Activated CD4-positive, alpha-beta T cell treated with anti-CD3 and anti-CD28 coated beads for 4 hours (primary cell): Measurements from ENCODE around the gene CYS1.
"Not testable (repeated sequence)": the region's sequence is repeated elsewhere in the genome, so short reads cannot be mapped to it uniquely, and the experiment has no call there.

Experiments used
- DNase-seq, 2 donors: peaks; one replicate each; pipeline ENCODE4 v3.0.0-alpha.2; 2020

CYS1 gene

DNA sequence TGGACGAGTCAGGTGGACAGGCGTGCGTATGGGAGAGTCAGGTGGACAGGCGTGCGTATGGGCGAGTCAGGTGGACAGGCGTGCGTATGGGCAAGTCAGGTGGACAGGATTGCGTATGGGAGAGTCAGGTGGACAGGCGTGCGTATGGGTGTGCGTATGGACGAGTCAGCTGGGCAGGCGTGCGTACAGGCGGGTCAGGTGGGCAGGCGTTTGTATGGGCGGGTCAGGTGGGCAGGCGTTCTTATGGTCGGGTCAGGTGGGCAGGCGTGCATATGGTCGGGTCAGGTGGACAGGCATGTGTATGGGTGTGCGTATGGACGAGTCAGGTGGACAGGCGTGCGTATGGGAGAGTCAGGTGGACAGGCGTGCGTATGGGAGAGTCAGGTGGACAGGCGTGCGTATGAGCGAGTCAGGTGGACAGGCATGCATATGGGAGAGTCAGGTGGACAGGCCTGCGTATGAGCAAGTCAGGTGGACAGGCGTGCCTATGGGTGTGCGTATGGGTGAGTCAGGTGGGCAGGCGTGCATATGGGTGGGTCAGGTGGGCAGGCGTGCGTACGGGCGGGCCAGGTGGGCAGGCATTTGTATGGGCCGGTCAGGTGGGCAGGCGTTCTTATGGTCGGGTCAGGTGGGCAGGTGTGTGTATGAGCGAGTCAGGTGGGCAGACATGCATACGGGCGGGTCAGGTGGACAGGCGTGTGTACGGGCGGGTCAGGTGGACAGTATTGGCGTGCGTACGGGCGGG lies 69.2 kb downstream of the CYS1 start:
- not testable (repeated sequence) for DNase-seq

DNA sequence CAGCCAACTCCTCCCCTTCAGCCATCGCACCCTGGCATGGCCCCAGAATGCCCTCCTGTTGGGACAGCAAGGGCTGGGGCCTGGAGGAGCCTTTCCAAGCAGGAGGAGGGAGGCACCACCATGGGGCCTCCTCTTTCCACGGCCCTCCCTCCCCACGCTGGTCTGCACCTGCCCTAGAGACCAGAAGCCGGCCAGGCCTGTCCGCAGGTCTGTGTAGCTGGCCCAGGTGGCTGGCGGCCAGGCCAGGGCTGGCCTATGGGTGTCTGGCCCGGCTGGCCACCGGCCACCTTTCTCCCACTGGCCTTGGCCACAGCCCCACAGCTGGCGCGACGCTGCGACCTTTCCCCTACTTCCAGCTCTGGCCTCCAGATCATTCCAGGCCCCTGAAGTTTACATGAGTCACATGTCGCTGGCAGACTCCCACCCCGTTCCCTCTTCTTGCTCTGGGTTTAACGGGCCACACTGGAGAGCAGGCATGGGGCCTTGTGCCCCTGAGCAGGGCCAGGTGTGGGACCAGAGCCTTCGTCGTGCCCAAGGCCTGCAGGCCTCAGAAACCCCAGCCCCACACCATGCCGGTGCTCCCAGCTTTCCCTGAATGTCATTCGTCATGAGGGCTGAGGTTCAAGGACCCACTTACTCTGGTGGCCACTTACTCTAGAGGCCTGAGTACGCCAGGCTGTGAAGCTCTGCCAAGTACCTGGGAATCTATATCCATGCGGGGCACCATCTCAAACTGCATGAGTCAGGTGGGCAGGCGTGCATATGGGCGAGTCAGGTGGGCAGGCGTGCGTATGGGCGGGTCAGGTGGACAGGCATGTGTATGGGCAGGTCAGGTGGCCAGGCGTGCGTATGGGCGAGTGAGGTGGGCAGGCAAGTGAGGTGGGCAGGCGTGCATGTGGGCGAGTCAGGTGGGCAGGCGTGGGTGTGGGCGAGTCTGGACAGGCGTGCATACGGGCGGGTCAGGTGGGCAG lies 70.1 kb downstream of the CYS1 start:
- DNase-seq = no peak

DNA sequence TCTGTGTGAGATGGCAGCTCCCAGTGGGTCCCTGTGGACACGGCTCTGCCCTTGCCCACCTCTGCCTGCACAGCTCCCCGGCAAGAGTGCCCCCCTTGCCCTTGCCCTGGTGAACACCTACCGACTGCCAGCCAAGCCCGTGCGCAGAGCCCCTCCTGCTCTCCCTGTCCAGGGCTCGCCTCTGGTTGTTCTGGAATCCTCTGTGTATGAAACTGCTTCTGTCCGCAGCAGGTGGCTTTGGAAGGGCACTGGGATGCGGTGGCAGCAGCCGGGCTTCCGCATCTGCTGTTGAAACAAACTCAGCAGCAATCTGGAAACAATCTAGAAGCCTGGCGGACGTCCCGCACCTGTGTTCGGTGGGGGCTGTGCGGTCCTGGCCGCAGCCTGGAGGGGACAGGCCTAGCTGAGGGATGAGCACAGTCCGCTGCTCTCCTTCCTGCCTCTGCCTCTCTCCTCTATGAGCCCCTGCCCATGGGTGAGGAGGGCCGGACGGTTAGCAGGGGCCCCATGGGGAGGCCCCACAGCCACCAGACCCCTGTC lies 70.9 kb downstream of the CYS1 start:
- no peak for DNase-seq

DNA sequence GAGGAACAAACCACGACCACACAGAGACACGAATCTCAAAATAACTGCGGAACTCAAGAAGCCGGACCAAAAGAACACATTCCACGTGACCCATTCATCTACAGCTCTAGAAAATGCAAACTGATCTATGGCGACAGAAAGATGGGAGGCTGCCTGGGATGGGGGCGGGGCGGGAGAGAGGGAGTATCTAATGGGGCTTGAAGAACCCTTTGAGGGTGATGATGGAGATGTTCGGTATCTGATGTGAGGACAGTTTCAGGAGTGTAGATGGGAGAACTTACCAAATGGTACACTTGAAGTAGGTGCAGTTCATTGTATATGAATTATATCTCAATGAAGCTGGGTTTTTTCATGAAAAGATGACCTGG lies 71.4 kb downstream of the CYS1 start:
- no peak for DNase-seq

DNA sequence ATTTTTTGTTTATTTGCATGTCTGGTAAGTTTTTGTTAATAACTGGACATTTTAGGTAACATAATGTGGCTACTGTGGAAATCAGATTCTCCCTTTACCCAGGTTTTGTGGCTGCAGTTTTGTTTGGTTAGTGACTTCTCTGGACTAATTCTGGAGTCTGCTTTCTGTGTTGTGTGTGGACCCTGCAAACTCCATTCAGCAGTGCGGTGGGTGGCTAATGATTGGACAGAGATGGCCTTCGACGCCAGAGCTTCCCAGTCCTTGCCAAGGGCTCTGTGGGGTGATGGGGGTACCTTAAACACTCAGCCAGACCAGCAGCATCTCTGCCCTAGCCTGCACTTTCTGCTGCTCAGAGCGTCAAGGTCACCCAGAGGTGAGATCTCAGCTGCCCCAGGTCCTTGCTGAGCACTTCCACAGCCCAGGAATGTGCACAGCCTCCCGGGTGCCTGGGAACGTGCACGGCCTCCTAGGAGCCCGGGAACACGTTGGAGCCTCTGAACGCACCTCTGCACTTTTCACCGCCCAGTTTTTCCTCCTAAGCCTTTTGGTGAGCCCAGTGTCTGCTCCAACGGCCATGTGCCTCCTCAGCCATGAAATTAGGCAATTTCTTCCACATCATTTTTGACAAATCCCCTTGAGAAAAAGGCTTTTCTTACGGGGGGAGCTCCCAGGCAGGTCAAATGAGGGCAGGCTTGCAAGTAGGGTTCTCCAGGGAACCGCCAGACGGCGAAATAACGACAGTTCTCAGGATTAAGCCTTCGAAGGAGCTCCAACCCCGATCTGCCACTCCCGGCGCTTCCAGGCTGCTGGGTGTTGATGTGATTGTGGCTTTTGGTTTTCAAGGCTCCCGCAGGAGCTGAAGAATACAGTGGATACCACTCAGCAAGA lies 72.0 kb downstream of the CYS1 start:
- no peak for DNase-seq

DNA sequence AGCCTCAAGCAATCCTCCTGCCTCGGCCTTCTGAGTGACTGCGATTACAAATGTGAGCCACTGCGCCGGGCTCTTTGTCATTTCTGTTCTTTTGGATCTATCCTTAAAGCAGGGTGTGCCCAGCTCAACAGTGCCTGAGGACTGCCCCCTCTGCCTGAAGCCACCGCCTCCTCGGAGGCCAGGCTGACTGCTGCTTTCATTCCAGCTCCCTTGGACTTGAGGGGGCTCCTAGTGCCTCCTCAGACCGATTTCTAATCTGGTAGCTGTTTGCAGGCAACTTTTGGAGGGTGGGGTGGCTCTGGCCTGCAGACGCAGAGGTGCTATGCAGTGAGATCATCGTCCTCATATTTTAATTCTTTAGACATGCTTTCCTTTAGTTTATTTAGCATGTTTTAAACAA lies 72.8 kb downstream of the CYS1 start:
- no peak for DNase-seq
